ENCODE data around the gene REG3G. TPM values are rescaled to one million over a fixed set of nuclear protein-coding genes. Genes with fewer than 3 reads are reported as not detected.

REG3G gene
- total RNA-seq, 2 donors from 2014 or later = not detected

- H3K4me1 Mint-ChIP-seq = peaks cover 10% of the 10 kb centered on the region
Measured at GRCh38 chr2:79005216-79005615, 20.3 kb upstream of the REG3G start.

GRCh38 chr2:79009388-79009787 is 16.1 kb upstream of the REG3G start:
- no peak for DNase-seq
- Histone ChIP-seq H3K27ac (ENCODE audit: low read depth, low read length) (no peak overlapping the region), H3K4me1 (ENCODE audit: control insufficient read depth, insufficient read depth, low read length) (no peaks in the 10 kb centered on the region), H3K9ac (ENCODE audit: extremely low read depth, low read length, poor library complexity, severe bottlenecking) (no peak overlapping the region), H3K9me3 (ENCODE audit: control insufficient read depth, low read length) (no peaks in the 10 kb centered on the region), H3K36me3 (ENCODE audit: control insufficient read depth, insufficient read depth, low read length) (no peaks in the 10 kb centered on the region), H3K4me3 (ENCODE audit: low read length) (no peak overlapping the region), H3K27me3 (ENCODE audit: control insufficient read depth, insufficient read depth, low read length, poor library complexity, severe bottlenecking) (no peaks in the 10 kb centered on the region)
- Mint-ChIP-seq H3K27ac (no peak overlapping the region), H3K4me3 (no peak overlapping the region), H3K36me3 (ENCODE audit: low read depth) (no peaks in the 10 kb centered on the region), H3K9me3 (no peaks in the 10 kb centered on the region), H3K4me1 (peaks cover 12% of the 10 kb centered on the region), H3K27me3 (ENCODE audit: insufficient read depth) (no peaks in the 10 kb centered on the region)
- no peak for TF ChIP-seq CTCF (conservative IDR thresholded peaks at IDR 0.05)
- 91 to 92% methylated on average over 1 to 2 of the region's 2 CpGs for WGBS, 2 experiments (ENCODE audit: insufficient coverage in 1 of 2, insufficient read length in 1 of 2)

More at GRCh38 chr2:79005216-79005615, 20.3 kb upstream of the REG3G start:
- Histone ChIP-seq H3K36me3 (ENCODE audit: control insufficient read depth, insufficient read depth, low read length) (no peaks in the 10 kb centered on the region), H3K4me3 (ENCODE audit: low read length) (no peak overlapping the region), H3K9ac (ENCODE audit: extremely low read depth, low read length, poor library complexity, severe bottlenecking) (no peak overlapping the region), H3K4me1 (ENCODE audit: control insufficient read depth, insufficient read depth, low read length) (no peaks in the 10 kb centered on the region), H3K27ac (ENCODE audit: low read depth, low read length) (no peak overlapping the region), H3K9me3 (ENCODE audit: control insufficient read depth, low read length) (no peaks in the 10 kb centered on the region), H3K27me3 (ENCODE audit: control insufficient read depth, insufficient read depth, low read length, poor library complexity, severe bottlenecking) (no peaks in the 10 kb centered on the region)
- H3K4me3 Mint-ChIP-seq = no peak overlapping the region
- TF ChIP-seq CTCF (conservative IDR thresholded peaks at IDR 0.05) = no peak
- H3K36me3 Mint-ChIP-seq (ENCODE audit: low read depth) = no peaks in the 10 kb centered on the region
- no peak overlapping the region for H3K27ac Mint-ChIP-seq
- H3K9me3 Mint-ChIP-seq = peaks cover 2% of the 10 kb centered on the region
- no peaks in the 10 kb centered on the region for H3K27me3 Mint-ChIP-seq (ENCODE audit: insufficient read depth)
- no peak for DNase-seq
- WGBS, 2 experiments (ENCODE audit: insufficient coverage in 1 of 2, insufficient read length in 1 of 2) = 80 to 85% methylated on average over 1 to 3 of the region's 3 CpGs

GRCh38 chr2:79011496-79011895 is 14.0 kb upstream of the REG3G start:
- Mint-ChIP-seq H3K9me3 (no peaks in the 10 kb centered on the region), H3K36me3 (ENCODE audit: low read depth) (no peaks in the 10 kb centered on the region)

More at GRCh38 chr2:79011496-79011895, 14.0 kb upstream of the REG3G start:
- Histone ChIP-seq H3K4me1 (ENCODE audit: control insufficient read depth, insufficient read depth, low read length) (no peaks in the 10 kb centered on the region), H3K27ac (ENCODE audit: low read depth, low read length) (no peak overlapping the region), H3K9ac (ENCODE audit: extremely low read depth, low read length, poor library complexity, severe bottlenecking) (no peak overlapping the region), H3K36me3 (ENCODE audit: control insufficient read depth, insufficient read depth, low read length) (no peaks in the 10 kb centered on the region), H3K27me3 (ENCODE audit: control insufficient read depth, insufficient read depth, low read length, poor library complexity, severe bottlenecking) (no peaks in the 10 kb centered on the region), H3K9me3 (ENCODE audit: control insufficient read depth, low read length) (no peaks in the 10 kb centered on the region), H3K4me3 (ENCODE audit: low read length) (no peak overlapping the region)
- WGBS, 2 experiments (ENCODE audit: insufficient coverage in 1 of 2, insufficient read length in 1 of 2) = 89 to 95% methylated on average over 4 of the region's 4 CpGs
- Mint-ChIP-seq H3K4me1 (peaks cover 6% of the 10 kb centered on the region), H3K27me3 (ENCODE audit: insufficient read depth) (no peaks in the 10 kb centered on the region), H3K27ac (no peak overlapping the region), H3K4me3 (no peak overlapping the region)
- DNase-seq = no peak
- TF ChIP-seq CTCF (conservative IDR thresholded peaks at IDR 0.05) = no peak
